ENCODE data around the gene PALD1.
"Not testable (repeated sequence)": the region's sequence is repeated elsewhere in the genome, so short reads cannot be mapped to it uniquely, and the experiment has no call there.

PALD1 gene

GRCh38 chr10:70575874-70576802, 97.6 kb downstream of the PALD1 start:
- DNase-seq = no peak

DNA sequence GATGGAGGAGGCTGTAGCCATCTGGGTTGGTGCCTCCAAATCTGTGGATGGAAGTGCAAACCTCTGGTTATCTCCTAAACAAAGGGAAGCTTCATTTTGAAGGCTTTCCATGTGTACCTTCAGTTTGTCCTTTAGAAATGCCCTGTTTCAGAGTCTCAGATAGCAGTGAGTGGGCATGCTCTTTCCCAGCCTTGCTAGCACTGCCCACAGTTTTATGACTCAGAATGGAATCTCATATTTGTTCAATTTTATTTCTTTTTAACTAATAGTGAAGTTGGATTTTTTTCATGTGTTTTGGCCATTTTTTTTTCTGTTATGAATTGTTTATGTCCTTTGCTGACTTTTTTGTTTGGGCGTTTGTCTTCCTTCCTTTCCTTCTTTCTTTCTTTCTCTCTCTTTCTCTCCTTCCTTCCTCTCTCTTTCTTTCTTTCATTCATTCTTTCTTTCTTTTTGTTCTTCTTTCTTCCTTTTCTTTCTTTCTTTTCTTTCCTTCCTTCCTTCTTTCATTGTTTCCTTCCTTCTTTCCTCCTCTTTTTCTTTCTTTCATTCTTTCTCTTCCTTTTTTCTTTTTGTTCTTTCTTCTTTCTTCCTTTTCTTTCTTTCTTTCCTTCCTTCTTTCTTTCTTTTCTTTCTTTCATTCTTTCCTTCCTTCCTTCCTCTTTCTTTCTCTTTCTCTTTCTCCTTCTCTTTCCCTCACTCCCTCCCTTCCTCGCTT, 98.4 kb downstream of the PALD1 start:
- no peak for DNase-seq

DNA sequence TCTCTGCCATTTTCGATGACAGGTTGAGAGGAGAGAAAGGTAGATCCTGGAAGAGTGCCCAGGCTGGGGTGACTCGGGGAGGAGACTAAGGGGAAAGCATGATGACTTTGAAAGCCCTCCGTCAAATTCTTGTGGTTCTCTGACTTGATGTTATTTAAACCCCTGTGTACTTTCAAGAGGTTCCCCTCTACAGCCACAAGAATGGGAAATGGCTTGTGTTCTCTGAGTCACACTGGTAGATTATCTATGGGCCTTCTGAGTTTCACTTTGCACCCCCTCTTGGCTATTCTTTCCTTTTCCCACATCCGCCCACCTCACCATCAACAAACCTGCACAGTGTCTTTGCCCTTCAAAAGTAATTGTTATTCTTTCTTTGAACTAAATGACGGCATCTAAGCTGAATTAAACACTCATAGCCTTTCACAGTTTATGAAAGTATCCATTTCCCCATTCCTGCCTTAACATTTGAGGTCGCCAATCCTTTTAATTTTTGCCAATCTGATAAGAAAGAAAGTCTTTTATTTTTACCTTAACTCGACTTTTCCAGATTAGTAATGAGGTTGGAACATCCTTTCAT, 99.9 kb downstream of the PALD1 start:
- peak; percentile 85 for DNase-seq

DNA sequence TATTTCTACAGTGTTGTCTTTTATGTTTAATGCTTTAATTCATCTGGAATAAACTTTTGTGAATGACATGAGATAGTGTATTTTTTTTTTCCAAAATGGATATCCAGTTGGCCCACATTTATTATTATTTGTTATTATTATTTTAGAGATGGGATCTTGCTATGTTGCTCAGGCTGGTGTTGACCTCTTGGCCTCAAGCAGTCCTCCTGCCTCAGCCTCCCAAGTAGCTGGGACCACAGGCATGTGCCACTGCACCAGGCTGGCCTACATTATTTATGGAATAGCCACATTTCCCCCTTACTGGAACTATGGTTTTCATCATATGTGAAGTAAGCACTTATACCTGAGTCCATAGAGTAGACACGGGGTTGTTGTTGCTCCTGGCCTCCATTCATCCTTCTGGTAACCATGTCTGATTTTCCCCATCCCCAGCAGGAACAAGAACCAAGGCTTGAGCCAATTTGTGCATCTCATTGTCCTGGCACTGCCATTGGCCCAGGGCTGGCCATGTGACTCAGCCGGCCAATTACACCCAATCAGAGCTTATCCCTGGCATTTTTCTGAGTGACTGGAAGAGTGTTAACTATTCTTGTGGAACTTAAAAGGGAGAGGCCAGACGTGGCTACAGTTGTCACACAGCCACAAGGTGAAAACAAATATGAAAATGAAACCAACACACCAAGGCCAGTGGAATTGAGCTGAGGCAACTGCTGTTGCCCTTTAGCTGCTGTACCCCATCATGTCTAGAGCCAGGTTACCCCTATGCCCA, 100.9 kb downstream of the PALD1 start:
- DNase-seq = peak; percentile 15

DNA sequence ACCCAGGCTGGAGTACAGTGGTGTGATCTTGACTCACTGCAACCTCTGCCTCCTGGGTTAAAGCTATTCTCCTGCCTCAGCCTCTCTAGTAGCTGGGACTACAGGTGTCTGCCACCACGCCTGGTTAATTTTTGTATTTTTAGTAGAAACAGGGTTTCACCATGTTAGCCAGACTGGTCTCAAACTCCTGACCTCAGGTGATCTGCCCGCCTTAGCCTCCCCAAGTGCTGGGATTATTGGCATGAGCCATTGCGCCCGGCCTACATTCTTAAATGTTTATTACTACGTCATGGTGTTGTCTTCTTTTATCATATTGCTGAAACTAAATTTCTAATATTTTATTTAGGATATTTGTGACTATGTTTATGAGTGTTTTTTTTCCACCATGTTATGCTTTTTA, 102.6 kb downstream of the PALD1 start:
- not testable (repeated sequence) for DNase-seq

- DNase-seq = no peak
Observed at GRCh38 chr10:70582793-70583668, 104.5 kb downstream of the PALD1 start.

- DNase-seq = no peak
Observed at GRCh38 chr10:70583669-70584037, 105.1 kb downstream of the PALD1 start.

DNA sequence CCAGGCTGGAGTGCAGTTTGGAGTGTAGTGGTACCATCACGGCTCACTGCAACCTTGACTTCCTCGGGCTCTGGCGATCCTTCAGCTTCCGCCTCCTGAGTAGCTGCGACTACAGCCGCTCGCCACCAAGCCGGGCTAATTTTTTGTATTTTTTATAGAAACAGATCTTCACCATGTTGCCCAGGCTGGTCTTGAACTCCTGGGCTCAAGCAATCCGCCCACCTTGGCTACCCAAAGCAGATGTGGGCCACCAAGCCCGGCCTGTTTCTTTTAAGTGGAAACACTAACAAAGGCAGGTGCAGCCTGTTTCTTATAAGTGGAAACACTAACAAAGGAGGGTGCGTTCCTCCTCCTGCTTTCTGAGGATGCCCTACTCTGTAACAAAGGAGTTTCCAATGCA, 105.8 kb downstream of the PALD1 start:
- no peak for DNase-seq

GRCh38 chr10:70584909-70585544, 106.5 kb downstream of the PALD1 start:
- DNase-seq = no peak

GRCh38 chr10:70585578-70586169, 107.1 kb downstream of the PALD1 start:
- no peak for DNase-seq

DNA sequence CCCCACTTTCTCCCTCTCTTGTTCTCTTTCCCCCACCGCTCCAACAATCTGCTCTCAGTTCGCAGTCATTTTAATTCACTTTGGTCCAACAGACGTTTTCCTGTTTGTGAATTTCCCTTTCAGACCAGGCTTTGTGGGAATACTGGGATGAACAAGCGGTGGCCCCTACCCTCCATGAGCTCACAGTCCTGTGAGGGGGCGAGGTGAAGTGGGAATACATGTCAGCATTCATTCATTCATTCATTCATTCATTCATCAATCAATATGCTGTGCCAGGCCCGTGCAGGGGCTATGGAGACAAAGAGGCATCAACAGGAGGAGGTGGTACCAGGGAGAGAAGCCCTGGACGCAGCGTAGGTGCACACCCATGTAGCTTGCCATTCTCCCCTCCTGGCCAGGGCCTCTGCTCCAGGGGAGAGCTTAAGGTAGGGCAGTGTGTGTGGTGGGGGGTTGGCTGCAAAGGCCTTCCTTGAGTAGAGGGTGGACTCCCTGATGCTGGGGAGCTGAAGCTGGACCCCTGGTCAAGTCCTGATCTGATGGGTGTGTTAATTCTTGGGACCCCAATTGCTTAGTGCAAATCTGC, 107.9 kb downstream of the PALD1 start:
- DNase-seq = no peak

DNA sequence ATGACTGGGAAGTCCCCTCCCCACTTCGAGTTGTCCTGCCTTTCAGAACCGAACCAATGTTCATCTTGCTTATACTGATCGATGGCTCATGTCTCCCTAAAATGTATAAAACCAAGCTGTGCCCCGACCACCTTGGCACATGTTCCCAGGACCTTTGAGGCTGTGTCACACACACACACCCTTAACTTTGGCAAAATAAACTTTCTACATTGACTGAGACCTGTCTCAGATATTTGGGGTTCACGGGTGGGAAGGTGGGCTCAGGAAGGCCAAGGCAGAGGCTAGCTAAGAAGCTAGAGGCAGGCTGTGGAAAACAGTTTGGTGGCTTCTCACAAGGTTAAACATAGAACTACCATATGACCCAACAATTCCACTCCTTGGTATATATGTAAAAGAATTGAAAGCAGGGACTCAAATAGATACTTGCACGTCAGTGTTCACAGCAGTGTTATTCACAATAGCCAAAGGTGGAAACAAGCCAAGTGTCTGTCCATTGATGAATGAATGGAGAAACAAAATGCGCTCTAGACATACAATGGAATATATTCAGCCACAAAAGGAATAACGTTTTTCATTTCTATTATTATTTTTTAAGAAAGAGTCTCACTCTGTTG, 108.6 kb downstream of the PALD1 start:
- DNase-seq = no peak

GRCh38 chr10:70588255-70588654, 109.7 kb downstream of the PALD1 start:
- no peak for DNase-seq

GRCh38 chr10:70588859-70589570, 110.4 kb downstream of the PALD1 start:
- no peak for DNase-seq

DNA sequence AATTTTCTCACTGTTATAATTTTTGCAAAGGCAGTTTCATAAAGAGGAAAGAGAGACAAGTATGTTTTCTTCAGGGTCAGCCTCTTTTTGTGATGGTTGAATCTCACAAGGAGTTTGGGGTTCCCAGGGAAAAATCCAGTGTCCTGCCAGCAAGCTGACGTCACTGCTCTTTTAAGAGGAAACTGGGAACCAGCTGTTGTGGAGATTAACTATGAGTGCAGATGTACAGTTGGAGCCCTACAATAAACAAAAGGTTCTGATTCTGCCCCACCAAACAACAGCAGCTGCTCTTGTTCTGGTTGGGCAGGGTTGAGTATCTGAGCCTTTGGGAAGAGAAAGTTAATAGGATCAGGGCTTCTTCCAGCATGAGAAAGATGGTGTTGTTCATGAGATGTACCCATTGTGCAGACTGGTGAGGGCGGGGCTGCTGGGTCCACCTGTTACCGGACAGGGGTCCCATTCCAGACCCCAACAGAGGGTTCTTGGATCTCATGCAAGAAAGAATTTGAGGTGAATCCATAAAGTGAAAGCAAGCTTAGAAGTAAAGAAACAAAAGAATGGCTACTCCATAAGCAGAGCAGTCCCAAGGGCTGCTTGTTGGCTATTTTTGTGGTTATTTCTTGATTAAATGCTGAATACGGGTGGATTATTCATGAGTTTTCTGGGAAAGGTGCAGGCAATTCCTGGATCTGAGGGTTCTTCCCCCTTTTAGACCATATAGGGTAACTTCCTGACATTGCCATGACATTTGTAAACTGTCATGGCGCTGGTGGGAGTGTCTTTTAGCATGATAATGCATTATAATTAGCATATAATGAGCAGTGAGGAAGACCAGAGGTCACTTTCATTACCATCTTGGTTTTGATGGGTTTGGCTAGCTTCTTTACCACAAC, 111.4 kb downstream of the PALD1 start:
- DNase-seq = no peak

- DNase-seq = no peak
Observed at GRCh38 chr10:70590655-70591416, 112.3 kb downstream of the PALD1 start.

DNA sequence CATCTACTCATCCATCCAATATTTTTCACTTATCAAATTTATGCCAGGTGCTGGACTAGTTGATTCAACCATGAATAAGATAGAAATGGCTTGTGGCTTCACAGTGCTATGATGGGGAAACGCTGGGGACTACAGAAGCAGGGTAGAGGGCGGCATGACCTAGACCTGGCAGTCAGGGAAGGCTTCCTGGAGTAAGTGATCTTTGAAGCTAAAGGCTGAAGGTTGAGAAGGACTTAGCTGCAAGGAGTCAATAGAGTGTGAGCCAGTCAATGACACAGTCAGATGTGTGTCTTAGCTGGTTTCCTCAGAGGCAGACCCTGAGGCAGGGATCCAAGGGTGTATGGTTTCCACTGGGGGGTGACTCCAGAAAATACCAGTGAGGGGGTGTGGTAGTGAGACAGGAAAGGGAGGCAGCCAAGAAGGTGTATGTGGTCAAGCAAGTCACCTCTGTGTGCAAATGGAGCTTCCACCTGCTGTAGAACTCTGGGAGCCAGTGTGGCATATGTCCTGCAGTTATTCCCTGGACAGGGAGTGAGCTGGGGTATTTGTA, 113.7 kb downstream of the PALD1 start:
- DNase-seq = no peak

All from stimulated activated CD4-positive, alpha-beta T cell treated with anti-CD3 and anti-CD28 coated beads, Interleukin-1b, Interleukin-23, amount 100 ng/mL, for 48 hours (primary cell).